Psoas muscle (tissue), 8 donors: ENCODE measurements around the gene SLC36A3. TPM values are rescaled to one million over a fixed set of nuclear protein-coding genes. Genes with fewer than 3 reads are reported as not detected.
A peak's percentile ranks its signal among the peaks of the same experiment; 100 is the strongest.
"Not testable (repeated sequence)": the region's sequence is repeated elsewhere in the genome, so short reads cannot be mapped to it uniquely, and the experiment has no call there.

Experiments
- ATAC-seq, 4 donors: fragments of 200-7000 bp; cut with Tn5 transposase; one replicate each; pipeline ENCODE4 v1.9.1; 2020; ENCODE audit warnings: moderate library complexity in 3 of 4, mild to moderate bottlenecking in 2 of 4
- DNase-seq, 2 donors: peaks; one replicate each; pipeline ENCODE4 v3.0.0-alpha.2; 2020
- H3K27ac ChIP-seq: fragments of 200-600 bp; one replicate; pipeline ENCODE4 v1.8.0; 2022
- H3K27me3 ChIP-seq, 3 donors: fragments of 200-600 bp in 1 of 3; one replicate each; pipeline versions ENCODE4 v1.6.1 to v1.8.0; 2013 to 2022; ENCODE audit warnings: low read length in 2 of 3, mild to moderate bottlenecking in 2 of 3, moderate library complexity in 1 of 3; ENCODE audit not compliant: insufficient read depth in 3 of 3
- H3K36me3 ChIP-seq, 2 donors: fragments of 200-600 bp in 1 of 2; one replicate each; pipeline versions ENCODE4 v1.6.1 to v1.8.0; 2013 to 2022; ENCODE audit warnings: low read depth in 1 of 2, mild to moderate bottlenecking in 1 of 2, moderate library complexity in 1 of 2; ENCODE audit not compliant: insufficient read depth in 1 of 2
- H3K4me1 ChIP-seq: fragments of 200-600 bp; one replicate; pipeline ENCODE4 v1.8.0; 2022
- H3K4me3 ChIP-seq: fragments of 200-600 bp; one replicate; pipeline ENCODE4 v1.8.0; 2022; ENCODE audit warnings: mild to moderate bottlenecking
- H3K9me3 ChIP-seq: fragments of 200-600 bp; one replicate; pipeline ENCODE4 v1.8.0; 2022
- whole genome bisulfite sequencing, 3 donors: extraction: QIAGEN DNeasy Blood & Tissue Kit; methylation state at CpG; one replicate each; pipeline versions ENCODE4 v1.1.6 to v1.1.7; 2013; 5-methylcytosine and 5-hydroxymethylcytosine counted together
- intact Hi-C, 2 donors: fragments of 100-400 bp; cut with DNase I; formaldehyde crosslinking; loops; one replicate each; pipeline versions ENCODE4 v1.11.0 to v1.14.2; 2022
- polyA plus RNA-seq, 3 donors: library from polyadenylated mRNA; stranded (reverse); fragments of 200-250 nt; gene quantifications; one replicate each; pipeline ENCODE4 v1.2.3, GENCODE V29; 2013
- total RNA-seq, 4 donors: library from RNA; stranded (reverse); fragmentation: NEBNext Ultra II Directional in 2 of 4; extraction: Animal tissue kit (Norgen Biotek cat#: 25700) in 2 of 4; gene quantifications; one replicate each; pipeline versions ENCODE4 v1.2.1 to v1.2.4, GENCODE V29; 2021 to 2023
- TF ChIP-seq, protein P1 (sequence below): fragments of 200-600 bp; IDR thresholded peaks from one replicate; pipeline ENCODE4 v1.8.0; 2022; ENCODE audit warnings: antibody characterized with exemption
- donor health status: healthy with polysubstance abuse.
- donor health status: DM: no; HTN: no; CAD: no; lungs with moderate emphysema.
- donor health status: Bipolar disorder and iron deficiency.
- donor health status: healthy.
- donor health status: DM: yes; HTN: yes; CAD: no.
- donor health status: DM: no; HTN: no; CAD: no.
- donor health status: DM: no; HTN: no; CAD: no.
- donor health status: DM: yes; HTN: yes; CAD: no.

Gene SLC36A3
- total and polyA plus RNA-seq, 7 donors, result not detected

DNA sequence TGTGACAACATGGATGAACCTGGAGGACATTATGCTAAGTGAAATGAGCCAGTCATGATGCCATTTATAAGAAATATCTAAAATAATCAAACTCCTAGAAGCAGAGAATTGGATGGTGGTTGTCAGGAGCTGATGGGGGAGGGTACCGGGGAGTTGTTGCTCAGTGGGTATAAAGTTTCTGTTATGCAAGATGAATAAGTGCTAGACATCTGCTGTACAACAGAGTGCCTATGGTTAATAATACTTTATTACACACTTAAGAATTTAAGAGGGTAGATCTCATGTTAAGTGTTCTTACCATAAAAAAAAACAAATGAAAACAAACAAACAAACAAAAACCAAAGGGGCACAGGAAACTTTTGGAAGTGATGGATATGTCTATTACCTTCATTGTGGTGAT is 66.7 kb downstream of the SLC36A3 start:
- no peaks in the 10 kb centered on the region for H3K27me3 ChIP-seq
- H3K27ac ChIP-seq, result peak overlapping the region; percentile 87
- no peaks in the 10 kb centered on the region for H3K36me3 ChIP-seq
- TF ChIP-seq, protein P1, sequence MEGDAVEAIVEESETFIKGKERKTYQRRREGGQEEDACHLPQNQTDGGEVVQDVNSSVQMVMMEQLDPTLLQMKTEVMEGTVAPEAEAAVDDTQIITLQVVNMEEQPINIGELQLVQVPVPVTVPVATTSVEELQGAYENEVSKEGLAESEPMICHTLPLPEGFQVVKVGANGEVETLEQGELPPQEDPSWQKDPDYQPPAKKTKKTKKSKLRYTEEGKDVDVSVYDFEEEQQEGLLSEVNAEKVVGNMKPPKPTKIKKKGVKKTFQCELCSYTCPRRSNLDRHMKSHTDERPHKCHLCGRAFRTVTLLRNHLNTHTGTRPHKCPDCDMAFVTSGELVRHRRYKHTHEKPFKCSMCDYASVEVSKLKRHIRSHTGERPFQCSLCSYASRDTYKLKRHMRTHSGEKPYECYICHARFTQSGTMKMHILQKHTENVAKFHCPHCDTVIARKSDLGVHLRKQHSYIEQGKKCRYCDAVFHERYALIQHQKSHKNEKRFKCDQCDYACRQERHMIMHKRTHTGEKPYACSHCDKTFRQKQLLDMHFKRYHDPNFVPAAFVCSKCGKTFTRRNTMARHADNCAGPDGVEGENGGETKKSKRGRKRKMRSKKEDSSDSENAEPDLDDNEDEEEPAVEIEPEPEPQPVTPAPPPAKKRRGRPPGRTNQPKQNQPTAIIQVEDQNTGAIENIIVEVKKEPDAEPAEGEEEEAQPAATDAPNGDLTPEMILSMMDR, result no peak
- no peaks in the 10 kb centered on the region for H3K9me3 ChIP-seq
- peaks cover 25% of the 10 kb centered on the region for H3K4me1 ChIP-seq
- WGBS, 3 donors, result 32 to 37% (median 36%) methylated on average over 1 of the region's 1 CpG
- H3K4me3 ChIP-seq, result no peak overlapping the region
- intact Hi-C loops, result no loop called here
- ATAC-seq, result peak in 3 of 4 donors; percentile 24 to 53 (median 52)
- no peak for DNase-seq

DNA sequence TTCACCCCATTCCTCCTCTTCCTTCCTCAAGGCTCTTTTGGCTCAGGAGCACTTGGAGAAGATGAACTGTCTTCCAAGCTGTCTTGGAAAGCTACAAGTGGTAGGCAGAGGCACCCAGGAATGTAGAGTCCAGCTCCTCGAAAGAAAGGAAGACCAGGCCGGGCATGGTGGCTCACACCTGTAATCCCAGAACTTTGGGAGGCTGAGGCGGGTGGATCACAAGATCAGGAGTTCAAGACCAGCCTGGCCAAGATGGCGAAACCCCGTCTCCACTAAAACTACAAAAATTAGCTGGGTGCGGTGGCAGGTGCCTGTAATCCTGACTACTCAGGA is 68.4 kb downstream of the SLC36A3 start:
- H3K36me3 ChIP-seq, H3K9me3 ChIP-seq, ATAC-seq, intact Hi-C loops, H3K27me3 ChIP-seq, DNase-seq: not testable (repeated sequence)
- H3K4me1 ChIP-seq, result peaks cover 25% of the 10 kb centered on the region
- 88 to 97% (median 90%) methylated on average over 6 of the region's 6 CpGs for WGBS, 3 donors
- H3K4me3 ChIP-seq, result peak overlapping the region; percentile 7
- H3K27ac ChIP-seq, result peak overlapping the region; percentile 73

DNA sequence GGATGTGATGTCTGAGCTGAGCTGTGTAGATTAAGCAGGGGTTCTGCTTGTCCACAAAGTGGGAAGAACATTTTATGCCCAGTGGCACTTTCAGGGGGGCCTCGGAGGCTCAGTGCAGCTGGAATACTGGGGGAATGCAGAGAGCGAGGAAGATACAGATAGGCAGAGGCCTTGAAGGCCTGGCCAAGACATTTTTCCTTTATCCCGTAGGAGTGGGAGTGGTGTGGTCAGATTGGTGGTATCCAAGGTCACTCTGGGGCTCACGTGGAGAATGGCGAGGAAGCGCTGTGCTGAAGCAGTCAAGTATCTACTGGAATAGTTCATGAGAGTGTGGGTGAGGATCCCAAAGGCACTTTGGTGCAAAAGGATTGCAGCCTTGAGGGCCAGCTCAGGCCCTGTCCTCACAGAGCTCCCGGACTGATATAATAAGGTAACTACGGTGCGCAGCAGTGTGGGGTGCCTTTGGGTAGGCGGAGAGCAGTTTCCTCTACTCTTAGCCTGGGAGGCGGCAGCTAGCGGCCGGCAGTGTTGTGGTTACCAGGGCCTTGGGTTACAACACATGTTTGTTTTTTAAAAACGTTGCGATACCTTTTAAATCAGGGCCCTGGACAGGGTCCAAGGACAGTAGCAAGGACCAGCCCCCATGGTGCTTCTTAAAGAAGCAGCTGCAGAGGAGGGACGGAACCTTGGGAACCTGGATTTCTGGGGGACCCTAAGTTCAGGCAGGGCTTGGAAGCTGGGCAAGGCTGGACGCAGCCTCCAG is 68.9 kb downstream of the SLC36A3 start:
- Histone ChIP-seq H3K36me3 (no peaks in the 10 kb centered on the region), H3K9me3 (no peaks in the 10 kb centered on the region), H3K27ac (peak overlapping the region; percentile 73), H3K27me3 (no peaks in the 10 kb centered on the region), H3K4me1 (peaks cover 25% of the 10 kb centered on the region), H3K4me3 (peak overlapping the region; percentile 7)
- TF ChIP-seq, protein P1, result no peak
- WGBS, 3 donors, result 15 to 23% (median 16%) methylated on average over 17 of the region's 17 CpGs
- intact Hi-C loops, result no loop called here
- DNase-seq (peak; percentile 76 to 88), ATAC-seq (peak; percentile 49 to 75 (median 62))

DNA sequence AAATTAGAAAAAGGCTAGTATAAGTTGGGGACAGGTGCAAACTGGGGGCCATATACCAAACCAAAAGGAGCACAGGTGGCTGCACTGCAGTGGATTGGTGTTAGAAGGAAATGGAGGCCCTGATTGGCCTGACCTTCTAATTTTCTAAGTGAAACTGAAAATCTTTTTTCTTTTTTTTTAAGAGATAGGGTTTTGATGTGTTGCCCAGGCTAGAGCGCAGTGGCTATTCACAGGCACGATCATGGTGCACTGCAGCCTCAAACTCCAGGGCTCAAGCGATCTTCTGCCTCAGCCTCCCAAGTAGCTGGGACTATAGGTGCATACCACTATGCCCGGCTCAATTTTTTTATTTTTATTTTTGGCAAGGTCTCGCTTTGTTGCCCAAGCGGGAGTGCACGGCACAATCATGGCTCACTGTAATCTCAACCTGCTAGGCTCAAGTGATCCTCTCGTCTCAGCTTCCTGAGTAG is 69.9 kb downstream of the SLC36A3 start:
- Histone ChIP-seq H3K4me1 (peaks cover 25% of the 10 kb centered on the region), H3K27ac (no peak overlapping the region), H3K27me3 (no peaks in the 10 kb centered on the region), H3K36me3 (no peaks in the 10 kb centered on the region), H3K4me3 (no peak overlapping the region), H3K9me3 (no peaks in the 10 kb centered on the region)
- DNase-seq, result no peak
- ATAC-seq, result no peak
- 54 to 84% (median 62%) methylated on average over 8 of the region's 8 CpGs for WGBS, 3 donors
- TF ChIP-seq, protein P1, result no peak
- intact Hi-C loops, result no loop called here

DNA sequence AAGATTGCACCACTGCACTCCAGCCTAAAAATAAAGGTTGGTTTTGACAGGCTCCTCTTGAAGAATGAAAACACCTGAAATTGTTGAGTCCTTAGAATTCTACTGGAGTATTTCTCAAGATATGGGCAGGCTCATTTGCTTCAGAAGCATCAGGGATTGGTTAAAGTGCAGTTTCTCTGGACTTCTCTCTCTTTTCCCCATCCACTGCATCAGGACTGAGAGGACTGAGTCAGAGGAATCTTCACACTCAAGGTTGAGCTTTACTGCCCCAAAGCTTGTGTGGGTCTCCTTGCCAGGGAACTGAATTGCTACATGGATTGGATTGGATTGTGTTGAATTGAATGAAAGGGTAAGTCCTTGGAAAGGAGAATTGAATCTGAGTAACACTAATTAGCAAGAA is 72.2 kb downstream of the SLC36A3 start:
- H3K27ac ChIP-seq, result no peak overlapping the region
- intact Hi-C loops, result no loop called here
- ATAC-seq, result no peak

More for the DNA sequence above, 72.2 kb downstream of the SLC36A3 start:
- DNase-seq, result no peak
- TF ChIP-seq, protein P1, result no peak
- Histone ChIP-seq H3K4me1 (peaks cover 17% of the 10 kb centered on the region), H3K36me3 (no peaks in the 10 kb centered on the region), H3K4me3 (no peak overlapping the region), H3K9me3 (no peaks in the 10 kb centered on the region), H3K27me3 (no peaks in the 10 kb centered on the region)
